Measurements from ENCODE around the gene MSL1.

The MSL1 gene

GRCh38 chr17:40112718-40113109 is 9.1 kb upstream of the MSL1 start:
- WGBS (ENCODE audit: extremely low coverage, insufficient coverage, low lambda C conversion rate), result no CpG with 5 or more reads among the region's 4 CpGs

GRCh38 chr17:40113110-40113906 is 8.5 kb upstream of the MSL1 start:
- Histone ChIP-seq H2BK120ac (ENCODE audit: low read depth, low read length) (no peak overlapping the region), H4K5ac (ENCODE audit: low read length) (peak overlapping the region; percentile 77), H3K23ac (ENCODE audit: low read length) (no peak overlapping the region), H3K27me3 (ENCODE audit: insufficient read depth, low read length, poor library complexity) (no peaks in the 10 kb centered on the region), H3K18ac (ENCODE audit: low read length) (peak overlapping the region; percentile 19), H2BK15ac (replicated peaks; ENCODE audit: low read depth) (no peak overlapping the region), H3K79me2 (ENCODE audit: control insufficient read depth, insufficient read depth, low read length) (no peaks in the 10 kb centered on the region), H3K4me3 (ENCODE audit: low read length) (peak overlapping the region; percentile 3), H3K4ac (ENCODE audit: low read depth, low read length) (peak overlapping the region; percentile 88), H3K9ac (ENCODE audit: low read length) (peak overlapping the region; percentile 88), H3K4me2 (ENCODE audit: low read length) (peak overlapping the region; percentile 53), H3K79me1 (ENCODE audit: low read length) (no peaks in the 10 kb centered on the region), H2AK5ac (ENCODE audit: low read length) (no peak overlapping the region), H3K36me3 (ENCODE audit: control insufficient read depth, insufficient read depth, low read length) (no peaks in the 10 kb centered on the region), H3K56ac (ENCODE audit: low read length) (peak overlapping the region; percentile 86), H3K27ac (ENCODE audit: low read depth, low read length) (peak overlapping the region; percentile 84), H3K4me1 (ENCODE audit: control insufficient read depth, low read depth, low read length) (peaks cover 10% of the 10 kb centered on the region), H4K8ac (ENCODE audit: low read depth, low read length) (no peak overlapping the region), H2BK5ac (ENCODE audit: low read length) (peak overlapping the region; percentile 39)
- WGBS (ENCODE audit: extremely low coverage, insufficient coverage, low lambda C conversion rate), result no CpG with 5 or more reads among the region's 17 CpGs
- DNase-seq, result peak; percentile 98

More at GRCh38 chr17:40112718-40113109, 9.1 kb upstream of the MSL1 start:
- DNase-seq, result no peak
- Histone ChIP-seq H3K4me3 (ENCODE audit: low read length) (no peak overlapping the region), H4K5ac (ENCODE audit: low read length) (no peak overlapping the region), H3K18ac (ENCODE audit: low read length) (no peak overlapping the region), H3K36me3 (ENCODE audit: control insufficient read depth, insufficient read depth, low read length) (no peaks in the 10 kb centered on the region), H2BK5ac (ENCODE audit: low read length) (no peak overlapping the region), H3K27ac (ENCODE audit: low read depth, low read length) (no peak overlapping the region), H3K79me2 (ENCODE audit: control insufficient read depth, insufficient read depth, low read length) (no peaks in the 10 kb centered on the region), H3K56ac (ENCODE audit: low read length) (peak overlapping the region; percentile 60), H4K8ac (ENCODE audit: low read depth, low read length) (no peak overlapping the region), H3K23ac (ENCODE audit: low read length) (no peak overlapping the region), H3K4me2 (ENCODE audit: low read length) (no peak overlapping the region), H3K4ac (ENCODE audit: low read depth, low read length) (no peak overlapping the region), H2AK5ac (ENCODE audit: low read length) (no peak overlapping the region), H2BK120ac (ENCODE audit: low read depth, low read length) (no peak overlapping the region), H3K9ac (ENCODE audit: low read length) (peak overlapping the region; percentile 18), H3K4me1 (ENCODE audit: control insufficient read depth, low read depth, low read length) (peaks cover 12% of the 10 kb centered on the region), H3K79me1 (ENCODE audit: low read length) (no peaks in the 10 kb centered on the region), H3K27me3 (ENCODE audit: insufficient read depth, low read length, poor library complexity) (no peaks in the 10 kb centered on the region), H2BK15ac (replicated peaks; ENCODE audit: low read depth) (no peak overlapping the region)

- peak overlapping the region; percentile 84 for H3K27ac ChIP-seq (ENCODE audit: low read depth, low read length)
- peak overlapping the region; percentile 88 for H3K9ac ChIP-seq (ENCODE audit: low read length)
- H3K4me3 ChIP-seq (ENCODE audit: low read length), result no peak overlapping the region
- H2AK5ac ChIP-seq (ENCODE audit: low read length), result no peak overlapping the region
- H4K5ac ChIP-seq (ENCODE audit: low read length), result peak overlapping the region; percentile 77
- no peak overlapping the region for H2BK15ac ChIP-seq (replicated peaks; ENCODE audit: low read depth)
- peak; percentile 77 for DNase-seq
- no peak overlapping the region for H4K8ac ChIP-seq (ENCODE audit: low read depth, low read length)
- peaks cover 10% of the 10 kb centered on the region for H3K4me1 ChIP-seq (ENCODE audit: control insufficient read depth, low read depth, low read length)
- no peak overlapping the region for H2BK120ac ChIP-seq (ENCODE audit: low read depth, low read length)
- no peak overlapping the region for H3K23ac ChIP-seq (ENCODE audit: low read length)
- H3K79me1 ChIP-seq (ENCODE audit: low read length), result no peaks in the 10 kb centered on the region
- peak overlapping the region; percentile 53 for H3K4me2 ChIP-seq (ENCODE audit: low read length)
- peak overlapping the region; percentile 86 for H3K56ac ChIP-seq (ENCODE audit: low read length)
- H3K18ac ChIP-seq (ENCODE audit: low read length), result peak overlapping the region; percentile 19
- no peak overlapping the region for H3K4ac ChIP-seq (ENCODE audit: low read depth, low read length)
- H3K79me2 ChIP-seq (ENCODE audit: control insufficient read depth, insufficient read depth, low read length), result no peaks in the 10 kb centered on the region
- no peaks in the 10 kb centered on the region for H3K27me3 ChIP-seq (ENCODE audit: insufficient read depth, low read length, poor library complexity)
- no peak overlapping the region for H2BK5ac ChIP-seq (ENCODE audit: low read length)
- no peaks in the 10 kb centered on the region for H3K36me3 ChIP-seq (ENCODE audit: control insufficient read depth, insufficient read depth, low read length)
- WGBS (ENCODE audit: extremely low coverage, insufficient coverage, low lambda C conversion rate), result no CpG with 5 or more reads among the region's 5 CpGs
These were observed 7.9 kb upstream of the MSL1 start for GRCh38 chr17:40113907-40114245.

- Histone ChIP-seq H3K36me3 (ENCODE audit: control insufficient read depth, insufficient read depth, low read length) (no peaks in the 10 kb centered on the region), H4K8ac (ENCODE audit: low read depth, low read length) (no peak overlapping the region), H2BK120ac (ENCODE audit: low read depth, low read length) (no peak overlapping the region), H3K18ac (ENCODE audit: low read length) (no peak overlapping the region), H3K56ac (ENCODE audit: low read length) (no peak overlapping the region), H3K9ac (ENCODE audit: low read length) (no peak overlapping the region), H3K4ac (ENCODE audit: low read depth, low read length) (no peak overlapping the region), H3K23ac (ENCODE audit: low read length) (no peak overlapping the region), H3K27ac (ENCODE audit: low read depth, low read length) (peak overlapping the region; percentile 47), H3K79me2 (ENCODE audit: control insufficient read depth, insufficient read depth, low read length) (no peaks in the 10 kb centered on the region), H2AK5ac (ENCODE audit: low read length) (no peak overlapping the region), H3K4me1 (ENCODE audit: control insufficient read depth, low read depth, low read length) (peaks cover 10% of the 10 kb centered on the region), H3K4me2 (ENCODE audit: low read length) (no peak overlapping the region), H4K5ac (ENCODE audit: low read length) (no peak overlapping the region), H2BK15ac (replicated peaks; ENCODE audit: low read depth) (no peak overlapping the region), H3K27me3 (ENCODE audit: insufficient read depth, low read length, poor library complexity) (no peaks in the 10 kb centered on the region), H2BK5ac (ENCODE audit: low read length) (no peak overlapping the region), H3K4me3 (ENCODE audit: low read length) (no peak overlapping the region), H3K79me1 (ENCODE audit: low read length) (peaks cover under 1% of the 10 kb centered on the region)
- DNase-seq, result no peak
- WGBS (ENCODE audit: extremely low coverage, insufficient coverage, low lambda C conversion rate), result no CpG with 5 or more reads among the region's 2 CpGs
These were observed 6.7 kb upstream of the MSL1 start for GRCh38 chr17:40115101-40115436.

- Histone ChIP-seq H3K4ac (ENCODE audit: low read depth, low read length) (peak overlapping the region; percentile 100), H3K9ac (ENCODE audit: low read length) (peak overlapping the region; percentile 98), H3K56ac (ENCODE audit: low read length) (peak overlapping the region; percentile 98), H2BK5ac (ENCODE audit: low read length) (peak overlapping the region; percentile 82), H3K23ac (ENCODE audit: low read length) (peak overlapping the region; percentile 80), H3K4me1 (ENCODE audit: control insufficient read depth, low read depth, low read length) (peaks cover 3% of the 10 kb centered on the region), H3K36me3 (ENCODE audit: control insufficient read depth, insufficient read depth, low read length) (peaks cover 4% of the 10 kb centered on the region), H3K4me2 (ENCODE audit: low read length) (peak overlapping the region; percentile 73), H3K27me3 (ENCODE audit: insufficient read depth, low read length, poor library complexity) (no peaks in the 10 kb centered on the region), H2BK15ac (replicated peaks; ENCODE audit: low read depth) (no peak overlapping the region), H2AK5ac (ENCODE audit: low read length) (no peak overlapping the region), H3K27ac (ENCODE audit: low read depth, low read length) (peak overlapping the region; percentile 97), H3K4me3 (ENCODE audit: low read length) (peak overlapping the region; percentile 64), H4K5ac (ENCODE audit: low read length) (no peak overlapping the region), H3K79me1 (ENCODE audit: low read length) (peaks cover 8% of the 10 kb centered on the region), H4K8ac (ENCODE audit: low read depth, low read length) (peak overlapping the region; percentile 87), H3K79me2 (ENCODE audit: control insufficient read depth, insufficient read depth, low read length) (peaks cover 46% of the 10 kb centered on the region), H3K18ac (ENCODE audit: low read length) (peak overlapping the region; percentile 100), H2BK120ac (ENCODE audit: low read depth, low read length) (peak overlapping the region; percentile 22)
- no CpG with 5 or more reads among the region's 97 CpGs for WGBS (ENCODE audit: extremely low coverage, insufficient coverage, low lambda C conversion rate)
- DNase-seq, result peak; percentile 70
These were observed 596 bp downstream of the MSL1 start for GRCh38 chr17:40122136-40122998.
